T-helper 2 cell treated with Interferon-gamma antibody and Interleukin-4, amounts not matched to agents 100 ng/mL and 5 ng/mL, for 36 hours (primary cell): Measurements from ENCODE around the gene SMIM45.

Experiments
- intact Hi-C: fragments of 100-400 bp; cut with micrococcal nuclease; formaldehyde crosslinking; loops from one replicate; pipeline ENCODE4 v1.15.1; 2023

Gene SMIM45

GRCh38 chr22:41966607-41967240 lies 14.8 kb downstream of the SMIM45 start:
- intact Hi-C loops = loop anchor here (1.0 to 2.0 kb wide), 2 partner anchors 104 to 471 kb away; partner anchors contain the start of gene NAGA

- intact Hi-C loops = no loop called here
Measured at GRCh38 chr22:41968601-41969000, 16.7 kb downstream of the SMIM45 start.

- intact Hi-C loops = no loop called here
Measured at GRCh38 chr22:41969110-41969646, 17.2 kb downstream of the SMIM45 start, which contains the start of gene SEPTIN3. Gene SEPTIN3 (plus strand): TSS chr22:41969443. CDS start chr22:41971493, 2,050 bp downstream.

GRCh38 chr22:41970601-41971000 lies 18.7 kb downstream of the SMIM45 start:
- intact Hi-C loops = no loop called here

GRCh38 chr22:41971431-41971830 lies 19.5 kb downstream of the SMIM45 start:
- intact Hi-C loops = no loop called here

- intact Hi-C loops = no loop called here
Measured at GRCh38 chr22:41974691-41975290, 22.8 kb downstream of the SMIM45 start.

- intact Hi-C loops = no loop called here
Measured at GRCh38 chr22:41975299-41976069, 23.5 kb downstream of the SMIM45 start.

GRCh38 chr22:41976070-41976901 lies 24.3 kb downstream of the SMIM45 start:
- intact Hi-C loops = no loop called here

- intact Hi-C loops = no loop called here
Measured at GRCh38 chr22:41976961-41977566, 25.1 kb downstream of the SMIM45 start.

- intact Hi-C loops = no loop called here
Measured at GRCh38 chr22:41978732-41979131, 26.8 kb downstream of the SMIM45 start.

- intact Hi-C loops = no loop called here
Measured at GRCh38 chr22:41979423-41980250, 27.7 kb downstream of the SMIM45 start.

- intact Hi-C loops = no loop called here
Measured at GRCh38 chr22:41982865-41983264, 30.9 kb downstream of the SMIM45 start.

GRCh38 chr22:41983513-41984405 lies 31.8 kb downstream of the SMIM45 start:
- intact Hi-C loops = no loop called here

GRCh38 chr22:41987276-41987675 lies 35.3 kb downstream of the SMIM45 start:
- intact Hi-C loops = no loop called here

GRCh38 chr22:41989246-41989645 lies 37.3 kb downstream of the SMIM45 start:
- intact Hi-C loops = no loop called here

- intact Hi-C loops = no loop called here
Measured at GRCh38 chr22:41991111-41991510, 39.2 kb downstream of the SMIM45 start.

GRCh38 chr22:41992496-41992895 lies 40.5 kb downstream of the SMIM45 start:
- intact Hi-C loops = no loop called here

- intact Hi-C loops = no loop called here
Measured at GRCh38 chr22:41995211-41995610, 43.3 kb downstream of the SMIM45 start.

GRCh38 chr22:41996826-41997225 lies 44.9 kb downstream of the SMIM45 start:
- intact Hi-C loops = no loop called here
